Measurements from ENCODE around the gene SLC4A1.

Gene SLC4A1

DNA sequence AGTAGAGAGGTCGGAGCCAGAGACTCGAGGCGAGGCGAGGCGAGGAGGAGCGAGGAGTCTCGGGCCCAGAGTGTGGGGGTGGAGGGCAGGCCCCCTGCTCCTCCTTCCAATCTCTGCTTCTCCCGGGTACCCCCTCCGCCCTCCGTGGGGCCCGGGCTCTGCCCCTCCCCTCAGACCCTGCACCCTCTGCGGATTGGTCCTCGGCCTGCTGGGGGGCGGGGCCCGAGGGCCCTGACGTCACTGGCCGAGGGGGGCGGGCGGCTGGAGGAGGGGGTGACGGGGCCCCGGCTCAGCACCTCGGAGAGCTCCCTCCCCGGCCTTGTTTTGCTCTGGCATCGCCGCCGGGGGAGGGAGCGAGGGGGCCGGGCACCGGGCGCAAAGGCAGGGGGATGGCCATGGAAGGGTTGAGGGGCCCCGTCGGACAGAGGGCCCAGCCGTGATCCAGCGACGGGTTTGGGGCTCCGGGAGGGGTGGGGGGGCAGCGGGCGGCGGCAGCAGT is 40.4 kb upstream of the SLC4A1 start, which contains the start of gene RUNDC3A:
RUNDC3A (plus strand) TSS at position 282 of the 499 bp plus-strand sequence. CDS start 232 bp downstream, outside the sequence.
- DNase-seq (ENCODE audit: low read depth), result peak; percentile 76
- H3K4me3 ChIP-seq (ENCODE audit: low read depth, low read length), result no peak within 1 kb of the TSS; the same call in 1 of the 2 replicates
- TF ChIP-seq, protein P1, sequence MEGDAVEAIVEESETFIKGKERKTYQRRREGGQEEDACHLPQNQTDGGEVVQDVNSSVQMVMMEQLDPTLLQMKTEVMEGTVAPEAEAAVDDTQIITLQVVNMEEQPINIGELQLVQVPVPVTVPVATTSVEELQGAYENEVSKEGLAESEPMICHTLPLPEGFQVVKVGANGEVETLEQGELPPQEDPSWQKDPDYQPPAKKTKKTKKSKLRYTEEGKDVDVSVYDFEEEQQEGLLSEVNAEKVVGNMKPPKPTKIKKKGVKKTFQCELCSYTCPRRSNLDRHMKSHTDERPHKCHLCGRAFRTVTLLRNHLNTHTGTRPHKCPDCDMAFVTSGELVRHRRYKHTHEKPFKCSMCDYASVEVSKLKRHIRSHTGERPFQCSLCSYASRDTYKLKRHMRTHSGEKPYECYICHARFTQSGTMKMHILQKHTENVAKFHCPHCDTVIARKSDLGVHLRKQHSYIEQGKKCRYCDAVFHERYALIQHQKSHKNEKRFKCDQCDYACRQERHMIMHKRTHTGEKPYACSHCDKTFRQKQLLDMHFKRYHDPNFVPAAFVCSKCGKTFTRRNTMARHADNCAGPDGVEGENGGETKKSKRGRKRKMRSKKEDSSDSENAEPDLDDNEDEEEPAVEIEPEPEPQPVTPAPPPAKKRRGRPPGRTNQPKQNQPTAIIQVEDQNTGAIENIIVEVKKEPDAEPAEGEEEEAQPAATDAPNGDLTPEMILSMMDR (IDR thresholded peaks at IDR 0.05; ENCODE audit: insufficient read depth, low read depth, low read length, missing control alignments), result no peak

DNA sequence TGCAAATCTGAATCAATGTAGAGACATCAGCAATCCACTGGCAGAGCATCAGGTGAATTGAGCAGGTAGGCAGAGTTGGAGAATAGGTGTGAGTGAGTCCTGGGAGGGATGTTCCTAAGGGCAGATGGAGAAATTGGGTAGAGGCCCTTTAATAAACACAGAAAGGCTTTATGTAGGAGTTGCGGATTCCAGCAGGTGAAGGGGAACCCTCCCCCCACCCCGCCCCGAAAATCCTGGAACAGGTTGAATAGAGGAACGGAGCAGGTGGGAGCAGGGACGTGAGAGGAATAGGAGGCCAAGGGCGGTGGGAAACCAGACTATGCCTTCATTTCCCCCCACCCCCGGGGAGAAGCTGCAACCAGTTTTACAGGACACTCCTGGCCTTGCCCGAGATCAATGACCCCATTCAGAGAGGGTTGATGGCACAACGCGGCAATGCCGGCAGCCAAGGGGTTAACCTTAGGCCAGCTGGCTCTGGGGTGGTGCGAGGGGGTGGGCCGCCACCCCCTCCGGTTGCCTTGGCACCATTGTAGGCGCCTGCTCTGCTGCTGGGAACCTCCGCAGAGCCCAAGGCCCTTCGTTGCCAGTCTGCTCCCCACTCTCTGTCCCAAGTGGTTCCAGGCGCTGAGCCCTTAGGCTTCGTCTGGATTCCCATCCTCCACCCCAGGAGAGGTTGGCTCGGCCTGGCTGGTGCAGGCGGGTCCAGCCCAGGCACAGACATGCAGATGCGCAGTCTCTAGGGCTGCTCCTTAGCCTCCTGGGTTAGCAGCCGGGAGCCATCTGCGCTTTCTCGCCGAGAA is 39.7 kb upstream of the SLC4A1 start:
- TF ChIP-seq, protein P1 (IDR thresholded peaks at IDR 0.05; ENCODE audit: insufficient read depth, low read depth, low read length, missing control alignments), result no peak
- no peak for DNase-seq (ENCODE audit: low read depth)
- no peak overlapping the region for H3K4me3 ChIP-seq (ENCODE audit: low read depth, low read length)

- TF ChIP-seq, protein P1 (IDR thresholded peaks at IDR 0.05; ENCODE audit: insufficient read depth, low read depth, low read length, missing control alignments), result no peak
- DNase-seq (ENCODE audit: low read depth), result no peak
- no peak overlapping the region for H3K4me3 ChIP-seq (ENCODE audit: low read depth, low read length)
Observed at GRCh38 chr17:44304651-44305050, 36.7 kb upstream of the SLC4A1 start.

DNA sequence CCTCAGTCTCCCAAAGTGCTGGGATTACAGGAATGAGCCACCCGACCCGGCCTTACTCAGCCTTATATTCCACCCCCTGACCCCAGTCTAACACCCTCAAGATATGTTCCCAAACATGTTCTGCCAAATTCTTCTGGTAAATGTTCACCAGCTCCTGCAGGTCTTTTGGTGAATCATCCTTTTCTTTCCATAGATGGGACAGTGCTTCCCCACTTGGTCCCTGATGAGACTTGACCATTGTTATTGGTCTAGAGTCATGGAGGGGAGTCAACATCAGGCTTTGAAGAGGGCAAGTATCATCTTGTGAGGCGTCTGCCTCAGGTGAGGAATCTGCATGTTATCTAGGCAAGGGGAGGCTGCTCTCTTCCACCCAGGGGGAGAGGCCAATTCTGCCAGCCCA is 30.0 kb upstream of the SLC4A1 start:
- H3K4me3 ChIP-seq (ENCODE audit: low read depth, low read length), result no peak overlapping the region
- DNase-seq (ENCODE audit: low read depth), result no peak
- TF ChIP-seq, protein P1 (IDR thresholded peaks at IDR 0.05; ENCODE audit: insufficient read depth, low read depth, low read length, missing control alignments), result no peak

DNA sequence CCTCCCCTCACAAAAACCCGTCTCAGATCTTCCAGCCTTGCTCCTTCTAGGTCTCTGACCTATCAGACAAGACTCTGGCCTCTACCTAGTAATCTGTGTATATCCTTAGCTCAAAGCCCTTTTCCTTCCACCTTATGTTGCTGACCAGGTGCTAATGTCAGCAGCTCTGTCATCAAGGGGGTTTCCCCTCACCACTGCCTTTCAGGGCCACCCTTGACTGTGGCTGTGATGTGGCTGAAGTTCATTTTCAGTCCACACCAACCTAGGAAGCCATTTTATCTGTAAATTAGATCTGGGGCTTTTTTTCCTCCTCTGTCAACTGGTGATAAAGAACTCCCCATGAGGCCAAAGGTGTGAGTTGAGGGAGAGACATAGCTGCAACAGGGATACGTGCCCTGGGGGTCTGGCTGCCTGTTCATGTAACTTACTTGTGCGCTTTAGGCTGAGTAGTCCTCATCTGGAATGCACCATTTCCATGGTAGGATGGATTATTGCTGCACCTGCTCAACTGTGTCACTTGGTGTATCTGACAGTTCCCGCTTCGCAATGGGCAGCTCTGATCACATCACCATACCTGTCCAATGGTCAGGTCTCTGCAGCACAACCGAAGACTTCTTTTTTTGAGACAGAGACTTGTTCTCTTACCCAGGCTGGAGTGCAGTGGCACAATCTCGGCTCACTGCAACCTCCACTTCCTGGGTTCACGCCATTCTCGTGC is 25.7 kb upstream of the SLC4A1 start:
- DNase-seq (ENCODE audit: low read depth), result peak; percentile 58
- no peak overlapping the region for H3K4me3 ChIP-seq (ENCODE audit: low read depth, low read length)
- TF ChIP-seq, protein P1 (IDR thresholded peaks at IDR 0.05; ENCODE audit: insufficient read depth, low read depth, low read length, missing control alignments), result no peak

DNA sequence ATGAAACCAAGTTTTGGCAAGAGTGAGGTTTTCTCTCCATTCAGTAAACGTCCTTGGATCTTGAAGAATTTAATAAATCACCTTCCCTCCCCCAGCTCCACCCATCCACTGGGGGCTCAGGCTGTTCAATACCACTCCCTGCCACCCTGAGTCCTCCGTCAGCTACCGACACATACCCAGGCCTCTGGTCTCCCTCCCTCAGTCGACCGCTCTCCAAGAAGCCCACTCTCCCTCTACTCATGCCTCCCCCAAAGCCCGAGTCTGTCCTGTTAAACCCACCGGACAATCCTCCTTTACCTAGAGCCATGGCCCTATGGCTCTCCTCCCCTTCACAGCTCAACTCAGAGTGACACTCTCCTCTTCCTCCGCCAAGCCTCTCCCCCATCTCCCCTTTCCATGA is 19.7 kb upstream of the SLC4A1 start:
- TF ChIP-seq, protein P1 (IDR thresholded peaks at IDR 0.05; ENCODE audit: insufficient read depth, low read depth, low read length, missing control alignments), result no peak
- DNase-seq (ENCODE audit: low read depth), result no peak
- no peak overlapping the region for H3K4me3 ChIP-seq (ENCODE audit: low read depth, low read length)

Data from GM12865 (cell line).